HepG2 (cell line): ENCODE data around the gene ABCA13. TPM values are rescaled to one million over a fixed set of nuclear protein-coding genes. Genes with fewer than 3 reads are reported as not detected.

Source experiments
- CBX1 ChIP-seq: IDR thresholded peaks from one replicate; pipeline ENCODE4 v1.6.1; 2016; ENCODE audit warnings: antibody characterized with exemption, low read depth
- CERS6 ChIP-seq: sonication (generic); formaldehyde crosslinking; IDR thresholded peaks from 2 replicates; pipeline ENCODE4 v1.5.0; 2020; ENCODE audit warnings: missing genetic modification reagents
- IRF2 ChIP-seq: IDR thresholded peaks from 2 replicates; pipeline ENCODE4 v1.6.1; 2018; ENCODE audit warnings: missing genetic modification reagents, missing compliant biosample characterization
- MBD4 ChIP-seq: IDR thresholded peaks from 2 replicates; pipeline ENCODE4 v1.6.1; 2012; ENCODE audit warnings: low read length, inconsistent platforms, borderline replicate concordance
- MEF2D ChIP-seq: sonication (generic); formaldehyde crosslinking; IDR thresholded peaks from 2 replicates; pipeline ENCODE4 v1.5.1; 2020; ENCODE audit warnings: mild to moderate bottlenecking, missing genetic modification reagents
- MTA1 ChIP-seq: sonication (generic); formaldehyde crosslinking; IDR thresholded peaks from 2 replicates; pipeline ENCODE4 v1.4.0; 2020; ENCODE audit warnings: missing genetic modification reagents, mild to moderate bottlenecking, borderline replicate concordance
- MTF2 ChIP-seq: sonication (generic); formaldehyde crosslinking; IDR thresholded peaks from 2 replicates; pipeline ENCODE4 v1.5.0; 2020; ENCODE audit warnings: missing genetic modification reagents, borderline replicate concordance
- RXRB ChIP-seq: IDR thresholded peaks from 2 replicates; pipeline ENCODE4 v1.6.1; 2016; ENCODE audit warnings: borderline replicate concordance, missing genetic modification reagents, missing compliant biosample characterization
- STAG1 ChIP-seq: sonication (generic); formaldehyde crosslinking; IDR thresholded peaks from 2 replicates; pipeline ENCODE4 v1.4.0; 2020; ENCODE audit warnings: missing genetic modification reagents
- TAF15 ChIP-seq: fragments of 200-400 bp; formaldehyde crosslinking; IDR thresholded peaks from one replicate; pipeline ENCODE4 v1.6.1; 2018; ENCODE audit warnings: mild to moderate bottlenecking, low read depth, low read length; ENCODE audit not compliant: poor library complexity, severe bottlenecking
- ZBTB7B ChIP-seq: sonication (generic); formaldehyde crosslinking; IDR thresholded peaks from 2 replicates; pipeline ENCODE4 v1.4.0; 2020; ENCODE audit warnings: missing genetic modification reagents
- ZFP36L2 ChIP-seq: sonication (generic); formaldehyde crosslinking; IDR thresholded peaks from 2 replicates; pipeline ENCODE4 v1.4.0; 2020; ENCODE audit warnings: missing genetic modification reagents
- ZNF232 ChIP-seq: sonication (generic); formaldehyde crosslinking; IDR thresholded peaks from 2 replicates; pipeline ENCODE4 v1.4.0; 2020; ENCODE audit warnings: missing genetic modification reagents, borderline replicate concordance
- ZNF557 ChIP-seq: sonication (generic); formaldehyde crosslinking; IDR thresholded peaks from 2 replicates; pipeline ENCODE4 v1.4.0; 2020; ENCODE audit warnings: missing genetic modification reagents
- polyA plus RNA-seq, 8 experiments: library from polyadenylated mRNA; depleted of rRNA in 3 of 8; stranded (reverse) in 7 of 8; unstranded in 1 of 8; fragments of >200 nt; fragmentation: Illumina TruSeq in 4 of 8; extraction: Trizol in 4 of 8; gene quantifications; 2 replicates each; pipeline versions ENCODE4 v1.2.1 to v1.2.3, GENCODE V29; 2011 to 2016; ENCODE audit warnings: low read depth in 4 of 8, missing spikeins in 1 of 8, mixed read lengths in 1 of 8; ENCODE audit not compliant: insufficient read depth in 1 of 8
- total RNA-seq, 5 experiments: library from RNA; depleted of rRNA; stranded (reverse); fragments of >200 nt; fragmentation: Illumina TruSeq; extraction: Trizol; gene quantifications; 2 replicates each; pipeline ENCODE4 v1.2.3, GENCODE V29; 2016; ENCODE audit warnings: low read depth in 1 of 5
- TF ChIP-seq, protein P1 (sequence below), 2 experiments: sonication (generic) in 1 of 2; formaldehyde crosslinking in 1 of 2; IDR thresholded peaks; 2 replicates each; pipeline versions ENCODE4 v1.4.0 to v1.6.1; 2016 to 2020; ENCODE audit warnings: borderline replicate concordance in 1 of 2, low read depth in 1 of 2, mild to moderate bottlenecking in 1 of 2, missing genetic modification reagents in 1 of 2
- TF ChIP-seq, protein P2 (sequence below): sonication (generic); formaldehyde crosslinking; IDR thresholded peaks from 2 replicates; pipeline ENCODE4 v1.8.1; 2022; ENCODE audit warnings: mild to moderate bottlenecking, missing genetic modification reagents
- TF ChIP-seq, protein P3 (sequence below): sonication (generic); formaldehyde crosslinking; IDR thresholded peaks from 2 replicates; pipeline ENCODE4 v1.8.0; 2022; ENCODE audit warnings: missing genetic modification reagents, mild to moderate bottlenecking, moderate library complexity, borderline replicate concordance
- TF ChIP-seq, protein P4 (sequence below): sonication (generic); formaldehyde crosslinking; IDR thresholded peaks from 2 replicates; pipeline ENCODE4 v1.5.0; 2020; ENCODE audit warnings: missing genetic modification reagents, mild to moderate bottlenecking, borderline replicate concordance

The ABCA13 gene
- total and polyA plus RNA-seq, 2 of the 13 experiments (the other 11 are each of a cell fraction or from before 2014, with no cell fraction given): 0.03 TPM; not detected in 1

- TF ChIP-seq, protein P1, sequence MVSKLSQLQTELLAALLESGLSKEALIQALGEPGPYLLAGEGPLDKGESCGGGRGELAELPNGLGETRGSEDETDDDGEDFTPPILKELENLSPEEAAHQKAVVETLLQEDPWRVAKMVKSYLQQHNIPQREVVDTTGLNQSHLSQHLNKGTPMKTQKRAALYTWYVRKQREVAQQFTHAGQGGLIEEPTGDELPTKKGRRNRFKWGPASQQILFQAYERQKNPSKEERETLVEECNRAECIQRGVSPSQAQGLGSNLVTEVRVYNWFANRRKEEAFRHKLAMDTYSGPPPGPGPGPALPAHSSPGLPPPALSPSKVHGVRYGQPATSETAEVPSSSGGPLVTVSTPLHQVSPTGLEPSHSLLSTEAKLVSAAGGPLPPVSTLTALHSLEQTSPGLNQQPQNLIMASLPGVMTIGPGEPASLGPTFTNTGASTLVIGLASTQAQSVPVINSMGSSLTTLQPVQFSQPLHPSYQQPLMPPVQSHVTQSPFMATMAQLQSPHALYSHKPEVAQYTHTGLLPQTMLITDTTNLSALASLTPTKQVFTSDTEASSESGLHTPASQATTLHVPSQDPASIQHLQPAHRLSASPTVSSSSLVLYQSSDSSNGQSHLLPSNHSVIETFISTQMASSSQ (IDR thresholded peaks at IDR 0.05; ENCODE audit: low read depth): peak; percentile 62; the same call in 1 of the 2 replicates
- TF ChIP-seq, protein P1 (CRISPR knock-in tag; IDR thresholded peaks at IDR 0.05; ENCODE audit: borderline replicate concordance): no peak; the same call in 1 of the 2 replicates
- TF ChIP-seq, protein P2, sequence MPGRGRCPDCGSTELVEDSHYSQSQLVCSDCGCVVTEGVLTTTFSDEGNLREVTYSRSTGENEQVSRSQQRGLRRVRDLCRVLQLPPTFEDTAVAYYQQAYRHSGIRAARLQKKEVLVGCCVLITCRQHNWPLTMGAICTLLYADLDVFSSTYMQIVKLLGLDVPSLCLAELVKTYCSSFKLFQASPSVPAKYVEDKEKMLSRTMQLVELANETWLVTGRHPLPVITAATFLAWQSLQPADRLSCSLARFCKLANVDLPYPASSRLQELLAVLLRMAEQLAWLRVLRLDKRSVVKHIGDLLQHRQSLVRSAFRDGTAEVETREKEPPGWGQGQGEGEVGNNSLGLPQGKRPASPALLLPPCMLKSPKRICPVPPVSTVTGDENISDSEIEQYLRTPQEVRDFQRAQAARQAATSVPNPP (CRISPR knock-in tag): peak; percentile 59; the same call in 1 of the 2 replicates
- TF ChIP-seq TAF15 (no peak), ZNF557 (CRISPR knock-in tag) (peak; percentile 86; the same call in 1 of the 2 replicates), IRF2 (peak; percentile 87; the same call in 1 of the 2 replicates), MBD4 (no peak; the same call in 1 of the 2 replicates), ZNF232 (CRISPR knock-in tag) (no peak), RXRB (CRISPR knock-in tag) (peak; percentile 91; the same call in 1 of the 2 replicates), ZFP36L2 (no peak), CERS6 (CRISPR knock-in tag) (no peak), MEF2D (CRISPR knock-in tag) (peak; percentile 75; the same call in 1 of the 2 replicates), STAG1 (0 out of 2 replicates have a peak, but pooled peaks have one; percentile 22), ZBTB7B (CRISPR knock-in tag) (peak; percentile 76), CBX1 (peak; percentile 63), MTF2 (CRISPR knock-in tag) (no peak), MTA1 (CRISPR knock-in tag) (no peak; the same call in 1 of the 2 replicates)
- TF ChIP-seq, protein P3, sequence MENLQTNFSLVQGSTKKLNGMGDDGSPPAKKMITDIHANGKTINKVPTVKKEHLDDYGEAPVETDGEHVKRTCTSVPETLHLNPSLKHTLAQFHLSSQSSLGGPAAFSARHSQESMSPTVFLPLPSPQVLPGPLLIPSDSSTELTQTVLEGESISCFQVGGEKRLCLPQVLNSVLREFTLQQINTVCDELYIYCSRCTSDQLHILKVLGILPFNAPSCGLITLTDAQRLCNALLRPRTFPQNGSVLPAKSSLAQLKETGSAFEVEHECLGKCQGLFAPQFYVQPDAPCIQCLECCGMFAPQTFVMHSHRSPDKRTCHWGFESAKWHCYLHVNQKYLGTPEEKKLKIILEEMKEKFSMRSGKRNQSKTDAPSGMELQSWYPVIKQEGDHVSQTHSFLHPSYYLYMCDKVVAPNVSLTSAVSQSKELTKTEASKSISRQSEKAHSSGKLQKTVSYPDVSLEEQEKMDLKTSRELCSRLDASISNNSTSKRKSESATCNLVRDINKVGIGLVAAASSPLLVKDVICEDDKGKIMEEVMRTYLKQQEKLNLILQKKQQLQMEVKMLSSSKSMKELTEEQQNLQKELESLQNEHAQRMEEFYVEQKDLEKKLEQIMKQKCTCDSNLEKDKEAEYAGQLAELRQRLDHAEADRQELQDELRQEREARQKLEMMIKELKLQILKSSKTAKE (CRISPR knock-in tag): peak; percentile 46; the same call in 1 of the 2 replicates
- TF ChIP-seq, protein P4, sequence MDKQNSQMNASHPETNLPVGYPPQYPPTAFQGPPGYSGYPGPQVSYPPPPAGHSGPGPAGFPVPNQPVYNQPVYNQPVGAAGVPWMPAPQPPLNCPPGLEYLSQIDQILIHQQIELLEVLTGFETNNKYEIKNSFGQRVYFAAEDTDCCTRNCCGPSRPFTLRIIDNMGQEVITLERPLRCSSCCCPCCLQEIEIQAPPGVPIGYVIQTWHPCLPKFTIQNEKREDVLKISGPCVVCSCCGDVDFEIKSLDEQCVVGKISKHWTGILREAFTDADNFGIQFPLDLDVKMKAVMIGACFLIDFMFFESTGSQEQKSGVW (CRISPR knock-in tag): no peak
Observed at GRCh38 chr7:48140001-48140681, 31.1 kb upstream of the ABCA13 start (continued).
